ENCODE results near the gene RABGAP1.

The RABGAP1 gene

GRCh38 chr9:122936464-122936863 lies 4.4 kb upstream of the RABGAP1 start:
- Histone ChIP-seq H3K27me3 (ENCODE audit: insufficient read depth, poor library complexity, severe bottlenecking) (no peaks in the 10 kb centered on the region), H3K27ac (replicated peaks) (no peak overlapping the region), H3K4me3 (replicated peaks; ENCODE audit: insufficient read depth, low read length) (no peak overlapping the region)
- TF ChIP-seq POLR2AphosphoS5 (IDR thresholded peaks at IDR 0.05; ENCODE audit: low read depth) (no peak), SPI1 (IDR thresholded peaks at IDR 0.05; ENCODE audit: borderline replicate concordance, low read depth) (no peak), GABPA (IDR thresholded peaks at IDR 0.05; ENCODE audit: low read depth) (no peak)
- TF ChIP-seq, protein P1, sequence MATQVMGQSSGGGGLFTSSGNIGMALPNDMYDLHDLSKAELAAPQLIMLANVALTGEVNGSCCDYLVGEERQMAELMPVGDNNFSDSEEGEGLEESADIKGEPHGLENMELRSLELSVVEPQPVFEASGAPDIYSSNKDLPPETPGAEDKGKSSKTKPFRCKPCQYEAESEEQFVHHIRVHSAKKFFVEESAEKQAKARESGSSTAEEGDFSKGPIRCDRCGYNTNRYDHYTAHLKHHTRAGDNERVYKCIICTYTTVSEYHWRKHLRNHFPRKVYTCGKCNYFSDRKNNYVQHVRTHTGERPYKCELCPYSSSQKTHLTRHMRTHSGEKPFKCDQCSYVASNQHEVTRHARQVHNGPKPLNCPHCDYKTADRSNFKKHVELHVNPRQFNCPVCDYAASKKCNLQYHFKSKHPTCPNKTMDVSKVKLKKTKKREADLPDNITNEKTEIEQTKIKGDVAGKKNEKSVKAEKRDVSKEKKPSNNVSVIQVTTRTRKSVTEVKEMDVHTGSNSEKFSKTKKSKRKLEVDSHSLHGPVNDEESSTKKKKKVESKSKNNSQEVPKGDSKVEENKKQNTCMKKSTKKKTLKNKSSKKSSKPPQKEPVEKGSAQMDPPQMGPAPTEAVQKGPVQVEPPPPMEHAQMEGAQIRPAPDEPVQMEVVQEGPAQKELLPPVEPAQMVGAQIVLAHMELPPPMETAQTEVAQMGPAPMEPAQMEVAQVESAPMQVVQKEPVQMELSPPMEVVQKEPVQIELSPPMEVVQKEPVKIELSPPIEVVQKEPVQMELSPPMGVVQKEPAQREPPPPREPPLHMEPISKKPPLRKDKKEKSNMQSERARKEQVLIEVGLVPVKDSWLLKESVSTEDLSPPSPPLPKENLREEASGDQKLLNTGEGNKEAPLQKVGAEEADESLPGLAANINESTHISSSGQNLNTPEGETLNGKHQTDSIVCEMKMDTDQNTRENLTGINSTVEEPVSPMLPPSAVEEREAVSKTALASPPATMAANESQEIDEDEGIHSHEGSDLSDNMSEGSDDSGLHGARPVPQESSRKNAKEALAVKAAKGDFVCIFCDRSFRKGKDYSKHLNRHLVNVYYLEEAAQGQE (IDR thresholded peaks at IDR 0.05; ENCODE audit: insufficient replicate concordance, low read depth), result no peak
- TF ChIP-seq, protein P2, sequence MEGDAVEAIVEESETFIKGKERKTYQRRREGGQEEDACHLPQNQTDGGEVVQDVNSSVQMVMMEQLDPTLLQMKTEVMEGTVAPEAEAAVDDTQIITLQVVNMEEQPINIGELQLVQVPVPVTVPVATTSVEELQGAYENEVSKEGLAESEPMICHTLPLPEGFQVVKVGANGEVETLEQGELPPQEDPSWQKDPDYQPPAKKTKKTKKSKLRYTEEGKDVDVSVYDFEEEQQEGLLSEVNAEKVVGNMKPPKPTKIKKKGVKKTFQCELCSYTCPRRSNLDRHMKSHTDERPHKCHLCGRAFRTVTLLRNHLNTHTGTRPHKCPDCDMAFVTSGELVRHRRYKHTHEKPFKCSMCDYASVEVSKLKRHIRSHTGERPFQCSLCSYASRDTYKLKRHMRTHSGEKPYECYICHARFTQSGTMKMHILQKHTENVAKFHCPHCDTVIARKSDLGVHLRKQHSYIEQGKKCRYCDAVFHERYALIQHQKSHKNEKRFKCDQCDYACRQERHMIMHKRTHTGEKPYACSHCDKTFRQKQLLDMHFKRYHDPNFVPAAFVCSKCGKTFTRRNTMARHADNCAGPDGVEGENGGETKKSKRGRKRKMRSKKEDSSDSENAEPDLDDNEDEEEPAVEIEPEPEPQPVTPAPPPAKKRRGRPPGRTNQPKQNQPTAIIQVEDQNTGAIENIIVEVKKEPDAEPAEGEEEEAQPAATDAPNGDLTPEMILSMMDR (IDR thresholded peaks at IDR 0.05; ENCODE audit: insufficient read depth, low read length), result no peak
- no peak for DNase-seq (ENCODE audit: low read depth in 1 of 2, low spot score in 1 of 2)

- DNase-seq (ENCODE audit: low read depth in 1 of 2, low spot score in 1 of 2), result no peak
- no peak for TF ChIP-seq GABPA (IDR thresholded peaks at IDR 0.05; ENCODE audit: low read depth)
- no peak for TF ChIP-seq SPI1 (IDR thresholded peaks at IDR 0.05; ENCODE audit: borderline replicate concordance, low read depth)
- TF ChIP-seq, protein P2 (IDR thresholded peaks at IDR 0.05; ENCODE audit: insufficient read depth, low read length), result no peak
- TF ChIP-seq, protein P1 (IDR thresholded peaks at IDR 0.05; ENCODE audit: insufficient replicate concordance, low read depth), result no peak
- no peak for TF ChIP-seq POLR2AphosphoS5 (IDR thresholded peaks at IDR 0.05; ENCODE audit: low read depth)
Measured at GRCh38 chr9:122936883-122937282, 3.9 kb upstream of the RABGAP1 start.

DNA sequence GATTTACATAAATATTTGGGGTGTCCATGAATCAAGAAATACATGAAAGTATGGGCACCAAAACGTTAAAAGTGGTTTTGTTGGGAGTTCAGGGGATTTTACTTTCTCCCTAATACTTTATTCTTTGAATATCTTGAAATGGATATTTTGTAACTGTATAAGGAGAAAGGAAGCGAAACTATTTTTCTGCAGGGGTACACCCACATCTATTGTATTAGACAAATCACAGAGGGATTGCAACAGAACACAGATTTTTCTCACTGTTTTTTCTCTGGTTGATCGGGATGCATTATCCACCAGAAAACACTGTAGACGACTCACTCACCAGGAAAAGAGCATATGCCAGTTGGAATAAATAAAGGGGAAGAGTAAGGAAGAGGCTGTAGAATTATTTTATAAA lies 1.2 kb upstream of the RABGAP1 start:
- no peak for DNase-seq (ENCODE audit: low read depth in 1 of 2, low spot score in 1 of 2)
- Histone ChIP-seq H3K27me3 (ENCODE audit: insufficient read depth, poor library complexity, severe bottlenecking) (no peaks in the 10 kb centered on the region), H3K4me3 (replicated peaks; ENCODE audit: insufficient read depth, low read length) (no peak overlapping the region), H3K27ac (replicated peaks) (no peak overlapping the region)
- TF ChIP-seq, protein P1 (IDR thresholded peaks at IDR 0.05; ENCODE audit: insufficient replicate concordance, low read depth), result no peak
- TF ChIP-seq GABPA (IDR thresholded peaks at IDR 0.05; ENCODE audit: low read depth) (no peak), SPI1 (IDR thresholded peaks at IDR 0.05; ENCODE audit: borderline replicate concordance, low read depth) (no peak), POLR2AphosphoS5 (IDR thresholded peaks at IDR 0.05; ENCODE audit: low read depth) (no peak)

More at GRCh38 chr9:122936883-122937282, 3.9 kb upstream of the RABGAP1 start:
- Histone ChIP-seq H3K4me3 (replicated peaks; ENCODE audit: insufficient read depth, low read length) (no peak overlapping the region), H3K27ac (replicated peaks) (no peak overlapping the region), H3K27me3 (ENCODE audit: insufficient read depth, poor library complexity, severe bottlenecking) (no peaks in the 10 kb centered on the region)

Measured in HL-60 (cell line).